ENCODE measurements around the gene MTFP1.

The MTFP1 gene

GRCh38 chr22:30435674-30436126 is 10.1 kb downstream of the MTFP1 start:
- FAIRE-seq (no peak), DNase-seq (ENCODE audit: insufficient read length, low spot score) (no peak)
- TF ChIP-seq CTCF (IDR thresholded peaks at IDR 0.05; ENCODE audit: insufficient read depth, missing control alignments), result no peak

GRCh38 chr22:30436196-30436595 is 10.6 kb downstream of the MTFP1 start:
- FAIRE-seq (no peak), DNase-seq (ENCODE audit: insufficient read length, low spot score) (no peak)
- no peak for TF ChIP-seq CTCF (IDR thresholded peaks at IDR 0.05; ENCODE audit: insufficient read depth, missing control alignments)

DNA sequence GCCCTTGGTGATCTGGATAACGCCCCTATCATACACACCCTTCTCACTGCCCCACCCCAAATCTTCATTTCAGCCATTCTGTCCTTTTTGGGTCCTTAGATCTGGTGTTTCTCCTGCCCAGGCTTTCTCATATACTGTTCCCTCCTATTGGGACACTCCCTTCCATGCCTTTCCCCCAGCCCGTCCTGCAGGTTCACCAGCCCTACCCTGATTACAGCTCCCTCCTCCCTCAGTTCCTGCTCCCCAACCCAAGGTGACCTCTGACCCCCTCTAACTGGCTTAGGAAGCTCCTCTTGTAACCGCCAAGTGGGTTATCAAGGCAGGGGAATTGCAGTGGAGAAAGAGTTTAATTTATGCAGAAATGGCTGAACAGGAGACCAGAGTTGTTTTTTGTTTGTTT is 13.0 kb downstream of the MTFP1 start:
- FAIRE-seq (no peak), DNase-seq (ENCODE audit: insufficient read length, low spot score) (no peak)
- TF ChIP-seq CTCF (IDR thresholded peaks at IDR 0.05; ENCODE audit: insufficient read depth, missing control alignments), result no peak

GRCh38 chr22:30439226-30439625 is 13.7 kb downstream of the MTFP1 start:
- no peak for TF ChIP-seq CTCF (IDR thresholded peaks at IDR 0.05; ENCODE audit: insufficient read depth, missing control alignments)
- FAIRE-seq, result no peak
- DNase-seq (ENCODE audit: insufficient read length, low spot score), result no peak

- TF ChIP-seq CTCF (IDR thresholded peaks at IDR 0.05; ENCODE audit: insufficient read depth, missing control alignments), result no peak
- DNase-seq (ENCODE audit: insufficient read length, low spot score) (no peak), FAIRE-seq (no peak)
Observed at GRCh38 chr22:30439836-30440235, 14.3 kb downstream of the MTFP1 start.

DNA sequence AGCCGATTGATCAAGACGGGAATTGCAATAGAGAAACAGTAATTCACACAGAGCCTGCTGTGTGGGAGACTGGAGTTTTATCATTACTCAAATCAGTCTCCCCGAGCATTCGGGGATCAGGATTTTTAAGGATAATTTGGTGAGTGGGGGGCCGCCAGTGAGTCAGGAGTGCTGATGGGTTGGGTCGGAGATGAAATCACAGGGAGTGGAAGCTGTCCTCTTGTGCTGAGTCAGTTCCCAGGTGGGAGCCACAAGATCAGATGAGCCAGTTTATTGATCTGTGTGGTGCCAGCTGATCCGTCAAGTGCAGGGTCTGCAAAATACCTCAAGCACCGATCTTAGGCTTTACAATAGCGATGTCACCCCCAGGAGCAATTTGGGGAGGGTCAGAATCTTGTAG is 15.5 kb downstream of the MTFP1 start:
- FAIRE-seq (no peak), DNase-seq (ENCODE audit: insufficient read length, low spot score) (no peak)
- TF ChIP-seq CTCF (IDR thresholded peaks at IDR 0.05; ENCODE audit: insufficient read depth, missing control alignments), result no peak

- no peak for FAIRE-seq
- peak; percentile 60 for TF ChIP-seq CTCF (IDR thresholded peaks at IDR 0.05; ENCODE audit: insufficient read depth, missing control alignments)
- DNase-seq (ENCODE audit: insufficient read length, low spot score), result peak; percentile 46
Observed at GRCh38 chr22:30444632-30445437, 19.3 kb downstream of the MTFP1 start.
